GM12892 (cell line): ENCODE data around the gene ZSWIM6.

Source experiments
- POLR2A ChIP-seq: IDR thresholded peaks from 2 replicates; pipeline ENCODE4 v1.6.1; 2011; ENCODE audit warnings: low read depth, low read length, control low read depth
- POLR2AphosphoS5 ChIP-seq: IDR thresholded peaks from 2 replicates; pipeline ENCODE4 v1.6.1; 2011; ENCODE audit warnings: low read depth, low read length, control low read depth
- TAF1 ChIP-seq: IDR thresholded peaks from 2 replicates; pipeline ENCODE4 v1.6.1; 2011; ENCODE audit warnings: low read depth, mild to moderate bottlenecking, control low read depth, low read length, borderline replicate concordance

GRCh38 chr5:61348447-61348846, 16.4 kb downstream of the ZSWIM6 start:
- TF ChIP-seq TAF1, result no peak
- no peak for TF ChIP-seq POLR2A
- TF ChIP-seq POLR2AphosphoS5, result no peak
